Heart left ventricle (tissue), 13 donors: ENCODE measurements around the gene S100A13.

ENCODE experiments used
- POLR2A ChIP-seq, 2 donors: fragments of 450-650 bp; IDR thresholded peaks; one replicate each; pipeline ENCODE4 v1.6.1; 2017; ENCODE audit warnings: antibody characterized with exemption in 2 of 2, mild to moderate bottlenecking in 2 of 2, moderate library complexity in 2 of 2
- TF ChIP-seq, protein P1 (sequence below), 12 donors: fragments of 200-600 bp; sonication (generic) in 4 of 12; IDR thresholded peaks; one replicate each; pipeline versions ENCODE4 v1.5.0 to v1.8.0; 2018 to 2022; ENCODE audit warnings: antibody characterized with exemption in 12 of 12, mild to moderate bottlenecking in 5 of 12
- donor health status: ischemic (EF 13 %, LVEDD 7.1; RV severe dilation, severe dysfunction).
- donor health status: DM: no; HTN: yes; CAD: no.
- donor health status: DM: no; HTN: no; CAD: no.
- donor health status: ischemic (EF 25% LVEDD 6.9; RV normal size, moderate dysfunction).
- donor health status: ischemic (EF 25% LVEDD 5.7; RV mildly dilated, moderate dysfunction).
- donor health status: ischemic (EF 35%, LVEDD 5.7; RV mildly dilated, moderate dysfunction).
- donor health status: nonischemic (EF 11% LVEDD 7.7; RV severe dilation, severe dysfunction).
- donor health status: DM: yes; HTN: yes; CAD: no.
- donor health status: PGD.
- donor health status: ischemic (EF 29% LVEDD 5.4; RV normal size, mild dysfunction).
- donor health status: nonischemic (EF 23%, LVEDD 6.1; RV moderate dilation, normal function).

DNA sequence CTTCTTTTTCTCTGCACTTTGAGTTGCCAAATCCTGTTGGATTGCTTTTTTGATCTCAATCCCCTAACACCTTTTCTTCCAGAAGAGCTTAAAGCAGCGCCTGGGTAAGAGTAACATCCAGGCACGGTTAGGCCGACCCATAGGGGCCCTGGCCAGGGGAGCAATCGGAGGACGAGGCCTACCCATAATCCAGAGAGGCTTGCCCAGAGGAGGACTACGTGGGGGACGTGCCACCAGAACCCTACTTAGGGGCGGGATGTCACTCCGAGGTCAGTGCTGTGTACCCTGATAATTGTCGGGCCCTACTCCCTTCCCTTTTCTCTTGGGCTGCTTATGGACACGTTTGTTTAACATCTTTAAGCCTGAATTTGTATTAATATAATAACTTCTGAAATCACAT lies 14.9 kb upstream of the S100A13 start:
- TF ChIP-seq POLR2A (IDR thresholded peaks at IDR 0.05) = no peak
- TF ChIP-seq, protein P1, sequence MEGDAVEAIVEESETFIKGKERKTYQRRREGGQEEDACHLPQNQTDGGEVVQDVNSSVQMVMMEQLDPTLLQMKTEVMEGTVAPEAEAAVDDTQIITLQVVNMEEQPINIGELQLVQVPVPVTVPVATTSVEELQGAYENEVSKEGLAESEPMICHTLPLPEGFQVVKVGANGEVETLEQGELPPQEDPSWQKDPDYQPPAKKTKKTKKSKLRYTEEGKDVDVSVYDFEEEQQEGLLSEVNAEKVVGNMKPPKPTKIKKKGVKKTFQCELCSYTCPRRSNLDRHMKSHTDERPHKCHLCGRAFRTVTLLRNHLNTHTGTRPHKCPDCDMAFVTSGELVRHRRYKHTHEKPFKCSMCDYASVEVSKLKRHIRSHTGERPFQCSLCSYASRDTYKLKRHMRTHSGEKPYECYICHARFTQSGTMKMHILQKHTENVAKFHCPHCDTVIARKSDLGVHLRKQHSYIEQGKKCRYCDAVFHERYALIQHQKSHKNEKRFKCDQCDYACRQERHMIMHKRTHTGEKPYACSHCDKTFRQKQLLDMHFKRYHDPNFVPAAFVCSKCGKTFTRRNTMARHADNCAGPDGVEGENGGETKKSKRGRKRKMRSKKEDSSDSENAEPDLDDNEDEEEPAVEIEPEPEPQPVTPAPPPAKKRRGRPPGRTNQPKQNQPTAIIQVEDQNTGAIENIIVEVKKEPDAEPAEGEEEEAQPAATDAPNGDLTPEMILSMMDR (IDR thresholded peaks at IDR 0.05) = no peak
